GM10248 (cell line): ENCODE results near the gene OXCT1.

ENCODE experiments used
- CTCF ChIA-PET: fragments of 300-600 bp; sonication (Branson Sonifier 250); formaldehyde crosslinking; extraction: SDS; loops from one replicate; lab custom pipeline; 2021; ENCODE audit warnings: antibody characterized with exemption; lab: Yijun Ruan, JAX
- POLR2A ChIA-PET: fragments of 350-650 bp; sonication (Branson Sonifier 250); formaldehyde crosslinking; extraction: SDS; loops from one replicate; lab custom pipeline; 2020; ENCODE audit warnings: antibody characterized with exemption; lab: Yijun Ruan, JAX
- DNase-seq: peaks from one replicate; pipeline ENCODE4 v3.0.0; 2012; ENCODE audit errors: extremely low spot score
- CTCF ChIP-seq: IDR thresholded peaks from 2 replicates; pipeline ENCODE4 v1.5.1; 2012; ENCODE audit warnings: mild to moderate bottlenecking, low read depth; ENCODE audit errors: extremely low read depth, missing control alignments, control extremely low read depth

Gene OXCT1

GRCh38 chr5:41762426-41762825, 107.8 kb downstream of the OXCT1 start:
- POLR2A ChIA-PET, result no interaction called here
- CTCF ChIA-PET, result interaction anchor here (1.3 to 4.5 kb wide), 7 partner anchors 7 to 34 kb away, joined by 3 to 41 read pairs (median 6); no protein-coding TSS in a partner anchor
- no peak for TF ChIP-seq CTCF
- DNase-seq, result no peak

DNA sequence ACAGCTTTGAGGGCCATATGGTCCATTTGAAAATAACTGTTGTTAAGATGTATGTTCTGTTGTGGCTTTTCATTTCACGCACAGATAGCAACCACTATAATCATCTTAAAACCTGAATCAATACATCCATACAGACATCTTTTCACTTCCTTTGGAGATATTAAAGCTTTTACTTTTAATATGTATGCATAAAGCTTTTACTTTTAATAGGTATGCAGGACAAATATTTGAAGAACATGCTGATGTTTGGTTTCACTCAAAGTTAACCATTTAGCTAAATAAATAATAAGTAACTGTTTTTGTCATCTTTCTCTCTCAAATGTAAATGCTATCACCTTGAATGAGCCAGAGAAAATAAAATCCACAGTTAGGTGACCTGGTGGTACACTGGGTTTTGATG, 108.6 kb downstream of the OXCT1 start:
- POLR2A ChIA-PET, result no interaction called here
- CTCF ChIA-PET, result interaction anchor here (0.6 to 4.5 kb wide), 13 partner anchors 8 to 296 kb away, joined by 3 to 21 read pairs (median 4); no protein-coding TSS in a partner anchor
- TF ChIP-seq CTCF, result no peak
- no peak for DNase-seq

DNA sequence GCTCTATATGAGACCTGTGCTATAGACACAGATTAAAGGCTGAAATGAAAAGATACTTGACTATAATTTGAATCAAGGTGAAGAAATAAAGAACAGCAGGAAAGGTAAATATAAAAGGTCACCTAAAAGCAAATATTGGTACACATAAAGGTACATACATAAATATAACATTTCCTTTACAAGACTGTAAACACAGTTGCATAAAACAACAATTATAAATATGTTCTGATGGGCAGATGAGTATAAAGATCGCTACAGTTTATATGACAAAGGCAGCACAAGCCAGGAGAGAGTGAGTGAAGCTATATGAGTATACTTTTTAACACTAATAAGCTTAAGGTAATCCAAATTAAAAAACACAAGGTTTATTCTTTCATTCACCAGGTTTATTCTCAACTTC, 114.5 kb downstream of the OXCT1 start:
- ChIA-PET CTCF (interaction anchor here (1.0 to 5.4 kb wide), 6 partner anchors 9 to 40 kb away, joined by 3 to 41 read pairs (median 4); no protein-coding TSS in a partner anchor), POLR2A (no interaction called here)
- no peak for TF ChIP-seq CTCF
- no peak for DNase-seq

DNA sequence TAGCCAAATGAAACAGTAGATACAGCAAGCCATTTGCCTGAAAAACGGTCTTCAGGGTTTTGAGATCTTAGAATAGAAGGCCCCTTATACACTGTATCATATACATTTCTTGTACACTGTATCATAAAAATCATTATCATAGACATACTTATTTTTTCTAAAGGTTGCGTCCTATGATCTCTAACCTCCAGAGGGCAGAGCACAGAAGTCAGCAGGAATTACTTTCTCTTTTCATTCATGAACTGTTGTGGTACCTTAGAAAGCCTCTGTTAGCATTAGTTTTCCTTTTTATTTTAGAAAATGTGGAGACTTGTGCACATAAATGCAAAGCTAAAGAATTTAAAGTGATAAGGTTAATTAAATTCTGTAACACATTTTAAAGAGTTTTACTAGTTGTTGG, 115.4 kb downstream of the OXCT1 start:
- no peak for TF ChIP-seq CTCF
- ChIA-PET CTCF (interaction anchor here (1.0 to 5.4 kb wide), 6 partner anchors 10 to 41 kb away, joined by 3 to 41 read pairs (median 4); no protein-coding TSS in a partner anchor), POLR2A (no interaction called here)
- DNase-seq, result no peak

DNA sequence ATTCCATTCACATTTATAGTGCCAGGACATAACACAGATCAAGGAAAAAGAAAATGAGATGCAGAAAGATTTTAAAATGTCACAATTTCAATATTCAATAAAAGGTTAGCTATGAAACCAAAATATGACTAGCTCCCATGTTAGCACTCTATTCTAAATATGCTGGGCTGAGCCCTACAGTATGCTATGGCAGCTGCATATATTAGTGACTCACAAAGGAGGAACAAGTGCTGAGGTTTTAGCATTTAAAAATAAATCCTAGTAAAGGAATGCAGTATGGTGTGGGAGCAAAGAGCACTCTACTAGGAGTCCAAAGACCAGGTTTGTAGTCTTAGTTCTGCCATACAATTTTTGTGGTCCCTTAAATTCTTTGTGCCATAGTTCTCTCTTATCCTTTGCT, 118.4 kb downstream of the OXCT1 start:
- no peak for TF ChIP-seq CTCF
- POLR2A ChIA-PET, result no interaction called here
- no peak for DNase-seq
- CTCF ChIA-PET, result interaction anchor here (0.9 to 5.4 kb wide), 6 partner anchors 11 to 92 kb away, joined by 3 to 41 read pairs (median 7); no protein-coding TSS in a partner anchor

GRCh38 chr5:41748631-41749030, 121.6 kb downstream of the OXCT1 start:
- peak; percentile 38 for DNase-seq
- ChIA-PET POLR2A (interaction anchor here (0.7 kb wide), 1 partner anchor 17 kb away, joined by 4 read pairs; no protein-coding TSS in a partner anchor), CTCF (interaction anchor here (0.9 to 1.5 kb wide), 5 partner anchors 10 to 71 kb away, joined by 3 to 5 read pairs (median 3); no protein-coding TSS in a partner anchor)
- no peak for TF ChIP-seq CTCF
